Measurements from ENCODE around the gene PPP1R18.
"Not testable (repeated sequence)": the region's sequence is repeated elsewhere in the genome, so short reads cannot be mapped to it uniquely, and the experiment has no call there.

PPP1R18 gene

DNA sequence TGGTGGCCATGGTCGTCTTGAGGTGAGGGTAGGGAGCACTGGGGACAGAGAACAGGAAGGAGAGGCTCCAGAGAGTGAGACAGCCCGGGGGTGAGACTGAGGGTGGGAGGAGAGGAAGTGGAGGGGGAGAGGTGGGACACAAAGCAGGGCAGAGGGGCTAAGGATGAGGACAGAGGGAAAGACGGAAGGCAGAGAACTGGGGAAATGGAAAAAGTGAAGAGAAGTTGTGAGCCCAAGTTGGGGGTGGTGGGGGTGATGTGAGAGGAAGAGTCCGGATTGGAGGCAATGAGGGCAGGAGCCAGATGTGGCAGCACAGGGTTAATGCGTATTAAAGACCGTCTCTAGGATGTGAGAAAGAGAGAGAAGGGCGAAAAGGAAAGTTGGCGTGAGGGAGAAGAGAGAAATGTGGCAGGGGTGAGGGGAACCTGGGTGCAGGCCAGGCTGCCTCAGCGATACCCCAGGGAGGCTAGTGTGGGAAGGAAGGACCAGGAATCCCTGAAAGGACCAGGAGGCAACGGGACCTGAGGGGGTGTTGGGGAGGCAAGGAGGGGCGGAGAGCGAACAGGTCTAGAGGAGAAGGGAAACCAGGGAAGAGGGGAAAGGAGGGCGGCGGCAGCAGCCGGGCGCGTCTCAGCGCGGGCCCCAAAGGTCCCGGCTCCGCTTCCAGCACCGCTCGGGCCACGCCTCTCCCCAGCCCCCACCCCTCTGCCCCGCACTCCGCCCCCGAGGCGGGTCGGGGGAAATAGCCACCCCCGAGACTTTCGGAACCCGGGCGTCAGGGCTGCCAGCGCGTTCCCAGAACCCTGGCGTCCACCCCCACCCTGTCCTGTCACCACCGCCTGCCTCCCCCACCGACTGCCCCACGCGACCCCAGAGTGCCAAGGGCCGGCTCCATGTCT is at the start of gene PPP1R18:
TSS of gene PPP1R18 (minus strand) at position 637 of the 899 bp plus-strand sequence. CDS start at position 10, 627 bp downstream.
- peak; percentile 83 for DNase-seq

GRCh38 chr6:30735668-30736314 is 49.3 kb upstream of the PPP1R18 start:
- DNase-seq: peak; percentile 54

DNA sequence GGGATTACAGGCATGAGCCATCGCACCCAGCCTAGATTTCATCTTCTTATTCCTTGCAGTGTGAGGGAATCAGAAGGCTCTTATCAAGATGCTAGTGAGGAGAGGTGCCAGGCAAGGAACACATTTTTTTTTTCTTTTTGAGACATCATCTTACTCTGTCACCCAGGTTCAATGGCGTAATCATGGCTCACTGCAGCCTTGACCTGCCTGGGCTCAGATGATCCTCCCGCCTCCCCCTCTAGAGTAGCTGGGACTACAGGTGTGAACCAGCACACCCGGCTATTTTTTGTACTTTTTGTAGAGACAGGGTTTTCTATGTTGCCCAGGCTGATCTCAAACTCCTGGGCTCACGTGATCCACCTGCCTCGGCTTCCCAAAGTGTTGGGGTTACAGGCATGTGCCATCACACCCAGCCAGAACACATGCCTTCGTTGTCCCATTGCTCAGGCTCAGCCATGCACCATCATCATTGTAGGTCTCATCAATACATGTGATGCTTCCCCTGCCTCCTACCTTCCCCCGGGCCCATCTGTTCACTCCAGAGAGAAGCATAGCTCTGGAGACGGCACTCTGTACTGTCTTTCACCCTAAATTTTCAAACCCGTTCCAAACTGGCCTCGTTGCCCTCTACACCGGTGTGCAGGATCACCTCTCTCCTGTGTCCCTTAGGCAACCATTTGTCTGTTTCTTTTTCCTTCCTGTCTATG is 45.9 kb upstream of the PPP1R18 start:
- no peak for DNase-seq

DNA sequence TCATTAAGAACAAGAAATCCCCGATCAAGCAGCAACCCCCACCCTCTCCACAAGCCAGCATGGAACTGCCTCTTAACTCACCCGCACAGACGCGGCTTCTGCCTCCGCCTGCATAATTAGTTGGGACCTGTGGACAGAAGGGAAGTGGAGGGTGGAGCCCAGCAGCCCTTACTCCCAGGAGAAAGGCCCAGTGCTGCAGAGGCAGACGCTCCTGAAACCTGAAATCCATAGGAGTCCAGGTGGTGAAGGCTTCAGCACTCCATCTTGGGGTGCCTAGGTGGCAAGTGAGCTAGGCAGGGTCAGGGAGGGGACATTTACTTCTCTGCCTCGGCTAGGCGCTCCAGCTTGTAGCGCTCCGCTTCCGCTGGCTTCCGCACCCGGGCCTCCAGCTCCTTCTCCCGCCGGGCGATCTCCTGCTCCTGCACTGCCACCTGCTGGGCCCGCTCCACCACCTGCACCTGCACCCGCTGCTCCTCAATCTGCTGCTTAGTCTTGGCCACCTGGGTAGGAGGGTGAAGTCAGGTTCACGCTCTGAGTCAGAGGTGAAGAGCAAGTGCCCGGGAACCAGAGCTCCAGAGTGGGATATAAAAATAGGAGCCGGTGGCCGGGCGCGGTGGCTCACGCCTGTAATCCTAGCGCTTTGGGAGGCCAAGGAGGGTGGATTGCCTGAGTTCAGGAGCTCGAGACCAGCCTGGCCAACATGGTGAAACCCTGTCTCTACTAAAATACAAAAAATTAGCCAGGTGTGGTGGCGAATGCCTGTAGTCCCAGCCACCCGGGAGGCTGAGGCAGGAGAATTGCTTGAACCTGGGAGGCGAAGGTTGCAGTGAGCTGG is 44.4 kb upstream of the PPP1R18 start:
- peak; percentile 91 for DNase-seq

GRCh38 chr6:30727920-30728553 is 41.6 kb upstream of the PPP1R18 start:
- no peak for DNase-seq

GRCh38 chr6:30726506-30727413 is 40.3 kb upstream of the PPP1R18 start:
- no peak for DNase-seq

GRCh38 chr6:30725713-30726505 is 39.5 kb upstream of the PPP1R18 start:
- DNase-seq: no peak

DNA sequence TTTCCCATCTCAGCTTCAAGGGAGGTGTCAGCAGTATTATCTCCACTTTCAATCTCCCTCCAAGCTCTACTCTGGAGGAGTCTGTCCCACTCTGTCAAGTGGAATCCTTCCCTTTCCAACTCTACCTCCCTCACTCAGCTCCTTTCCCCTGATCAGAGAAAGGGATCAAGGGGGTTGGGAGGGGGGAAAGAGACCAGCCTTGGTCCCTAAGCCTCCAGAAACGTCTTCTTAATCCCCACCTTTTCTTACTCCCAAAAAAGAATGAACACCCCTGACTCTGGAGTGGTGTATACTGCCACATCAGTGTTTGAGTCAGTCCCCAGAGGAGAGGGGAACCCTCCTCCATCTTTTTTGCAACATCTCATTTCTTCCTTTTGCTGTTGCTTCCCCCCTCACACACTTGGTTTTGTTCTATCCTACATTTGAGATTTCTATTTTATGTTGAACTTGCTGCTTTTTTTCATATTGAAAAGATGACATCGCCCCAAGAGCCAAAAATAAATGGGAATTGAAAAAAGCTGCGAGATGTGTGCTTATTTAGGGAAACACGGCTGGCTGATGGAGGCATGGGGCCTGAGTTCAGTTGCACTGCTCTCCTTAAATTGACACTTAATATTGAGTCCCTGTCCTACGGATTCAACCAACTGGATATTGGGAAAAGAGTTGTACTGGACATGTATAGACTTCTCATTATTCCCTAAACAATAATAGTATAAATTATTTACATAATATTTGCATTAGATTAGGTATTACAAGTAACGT is 38.6 kb upstream of the PPP1R18 start:
- no peak for DNase-seq

- not testable (repeated sequence) for DNase-seq
These were observed 37.6 kb upstream of the PPP1R18 start for GRCh38 chr6:30723843-30724741.

DNA sequence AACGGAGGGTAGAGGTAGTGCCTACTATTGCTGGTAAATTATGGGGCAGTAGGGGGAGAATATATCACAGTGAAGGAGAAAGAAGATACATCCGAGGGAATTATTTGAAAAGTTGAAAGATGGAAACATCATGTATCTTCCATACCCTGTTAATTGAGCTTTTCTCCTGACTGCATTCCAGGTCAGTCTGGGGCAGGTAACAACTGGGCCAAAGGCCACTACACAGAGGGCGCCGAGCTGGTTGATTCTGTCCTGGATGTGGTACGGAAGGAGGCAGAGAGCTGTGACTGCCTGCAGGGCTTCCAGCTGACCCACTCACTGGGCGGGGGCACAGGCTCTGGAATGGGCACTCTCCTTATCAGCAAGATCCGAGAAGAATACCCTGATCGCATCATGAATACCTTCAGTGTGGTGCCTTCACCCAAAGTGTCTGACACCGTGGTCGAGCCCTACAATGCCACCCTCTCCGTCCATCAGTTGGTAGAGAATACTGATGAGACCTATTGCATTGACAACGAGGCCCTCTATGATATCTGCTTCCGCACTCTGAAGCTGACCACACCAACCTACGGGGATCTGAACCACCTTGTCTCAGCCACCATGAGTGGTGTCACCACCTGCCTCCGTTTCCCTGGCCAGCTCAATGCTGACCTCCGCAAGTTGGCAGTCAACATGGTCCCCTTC is 36.9 kb upstream of the PPP1R18 start:
- not testable (repeated sequence) for DNase-seq

DNA sequence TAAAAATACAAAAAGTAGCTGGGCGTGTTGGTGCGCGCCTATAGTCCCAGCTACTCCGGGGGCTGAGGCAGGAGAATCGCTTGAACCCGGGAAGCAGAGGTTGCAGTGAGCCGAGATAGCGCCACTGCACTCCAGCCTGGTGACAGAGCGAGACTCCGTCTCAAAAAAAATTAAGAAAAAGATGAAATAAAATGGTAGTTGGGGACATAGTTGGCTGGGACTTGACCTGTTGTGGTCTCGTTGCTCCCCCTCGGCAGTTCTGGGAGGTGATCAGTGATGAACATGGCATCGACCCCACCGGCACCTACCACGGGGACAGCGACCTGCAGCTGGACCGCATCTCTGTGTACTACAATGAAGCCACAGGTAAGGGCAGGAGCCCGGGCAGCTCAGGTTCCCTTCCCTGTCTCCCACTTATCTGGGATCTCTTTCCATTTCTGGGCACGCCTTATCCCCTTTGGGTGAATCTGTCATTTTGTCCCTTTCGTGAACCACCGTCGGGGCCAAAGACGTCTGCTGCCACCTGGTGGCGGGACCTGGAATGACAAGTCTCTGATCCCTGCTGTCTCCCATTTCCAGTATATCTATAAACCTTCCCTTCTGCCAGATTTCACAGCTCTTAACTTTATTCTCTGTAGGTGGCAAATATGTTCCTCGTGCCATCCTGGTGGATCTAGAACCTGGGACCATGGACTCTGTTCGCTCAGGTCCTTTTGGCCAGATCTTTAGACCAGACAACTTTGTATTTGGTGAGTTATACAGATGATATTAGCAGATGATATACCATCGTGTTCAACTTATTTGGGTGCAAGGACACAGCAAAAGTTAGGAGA is 36.1 kb upstream of the PPP1R18 start:
- peak; percentile 81 for DNase-seq

- DNase-seq: not testable (repeated sequence)
These were observed 35.5 kb upstream of the PPP1R18 start for GRCh38 chr6:30722025-30722279.

DNA sequence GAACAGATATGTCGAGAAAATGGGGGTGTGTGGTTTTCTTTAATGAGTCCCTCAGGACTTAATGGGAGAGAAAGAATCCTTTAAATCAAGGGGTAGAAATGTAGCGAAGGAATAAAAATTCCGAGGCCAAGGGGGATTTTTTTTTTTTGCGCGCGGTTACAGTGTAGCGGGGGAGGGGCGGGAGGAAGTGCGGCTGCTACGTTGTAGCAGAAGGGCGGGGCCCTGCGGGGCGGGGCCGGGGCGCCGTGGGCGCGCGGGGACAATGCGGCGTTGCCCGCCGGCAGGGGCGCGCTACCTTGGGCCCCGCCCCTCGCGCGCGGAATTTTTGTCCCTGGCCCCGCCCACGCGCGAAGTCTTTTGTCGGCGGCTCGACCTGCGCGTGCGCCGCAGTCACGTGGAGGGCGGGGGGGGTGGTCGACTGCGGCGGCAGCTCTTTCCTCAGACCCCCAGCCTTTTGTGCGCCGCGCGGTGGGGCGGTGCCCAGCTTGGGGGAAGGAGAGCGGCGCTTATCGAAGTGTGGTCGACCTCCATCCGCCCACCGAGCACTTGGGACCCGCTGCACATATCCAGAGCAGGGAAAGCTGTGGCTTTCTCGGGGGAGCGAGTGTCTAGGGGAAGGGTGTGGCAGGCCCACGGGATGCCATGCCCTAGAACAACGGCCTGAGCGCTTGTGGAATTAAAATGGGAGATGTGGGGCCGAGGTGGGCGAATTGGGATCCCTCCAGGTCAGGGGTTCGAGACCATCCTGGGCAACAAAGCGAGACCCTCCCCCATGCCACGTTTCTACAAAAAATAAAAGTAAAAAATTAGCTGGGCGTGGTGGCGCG is 35.0 kb upstream of the PPP1R18 start:
- DNase-seq: peak; percentile 94

DNA sequence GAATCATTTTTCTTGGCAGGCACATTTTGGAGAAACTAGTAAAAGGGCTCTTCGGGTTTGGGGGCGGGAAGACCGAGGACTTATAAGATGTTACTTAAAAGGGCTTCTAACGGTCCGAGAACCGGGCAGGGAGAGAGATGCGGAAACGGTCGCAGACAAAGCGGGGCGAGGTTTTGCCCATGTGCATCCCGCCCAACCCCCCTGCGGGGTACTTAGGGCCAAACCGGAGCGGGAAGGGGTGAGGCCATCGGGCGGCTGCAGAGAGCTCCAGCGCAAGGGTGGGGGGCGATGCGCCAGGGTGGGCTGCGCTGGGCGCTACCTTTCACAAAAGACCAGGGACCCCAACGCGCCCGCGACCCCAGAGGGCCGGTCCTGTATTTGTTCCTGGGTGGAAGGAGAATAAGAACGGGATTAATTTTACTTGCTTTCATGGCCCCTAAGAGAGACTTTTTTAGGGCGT is 34.3 kb upstream of the PPP1R18 start:
- DNase-seq: peak; percentile 77

- DNase-seq: peak; percentile 96
These were observed 33.6 kb upstream of the PPP1R18 start, which contains the start of gene TUBB for GRCh38 chr6:30719791-30720737. Gene TUBB (plus strand): TSS chr6:30720352. CDS start chr6:30720507, 155 bp downstream.

All from stimulated activated CD4-positive, alpha-beta T cell treated with anti-CD3 and anti-CD28 coated beads, Interleukin-1b, Interleukin-23, amount 100 ng/mL, for 48 hours (primary cell).